ENCODE data around the gene ABCA3.

Gene ABCA3

DNA sequence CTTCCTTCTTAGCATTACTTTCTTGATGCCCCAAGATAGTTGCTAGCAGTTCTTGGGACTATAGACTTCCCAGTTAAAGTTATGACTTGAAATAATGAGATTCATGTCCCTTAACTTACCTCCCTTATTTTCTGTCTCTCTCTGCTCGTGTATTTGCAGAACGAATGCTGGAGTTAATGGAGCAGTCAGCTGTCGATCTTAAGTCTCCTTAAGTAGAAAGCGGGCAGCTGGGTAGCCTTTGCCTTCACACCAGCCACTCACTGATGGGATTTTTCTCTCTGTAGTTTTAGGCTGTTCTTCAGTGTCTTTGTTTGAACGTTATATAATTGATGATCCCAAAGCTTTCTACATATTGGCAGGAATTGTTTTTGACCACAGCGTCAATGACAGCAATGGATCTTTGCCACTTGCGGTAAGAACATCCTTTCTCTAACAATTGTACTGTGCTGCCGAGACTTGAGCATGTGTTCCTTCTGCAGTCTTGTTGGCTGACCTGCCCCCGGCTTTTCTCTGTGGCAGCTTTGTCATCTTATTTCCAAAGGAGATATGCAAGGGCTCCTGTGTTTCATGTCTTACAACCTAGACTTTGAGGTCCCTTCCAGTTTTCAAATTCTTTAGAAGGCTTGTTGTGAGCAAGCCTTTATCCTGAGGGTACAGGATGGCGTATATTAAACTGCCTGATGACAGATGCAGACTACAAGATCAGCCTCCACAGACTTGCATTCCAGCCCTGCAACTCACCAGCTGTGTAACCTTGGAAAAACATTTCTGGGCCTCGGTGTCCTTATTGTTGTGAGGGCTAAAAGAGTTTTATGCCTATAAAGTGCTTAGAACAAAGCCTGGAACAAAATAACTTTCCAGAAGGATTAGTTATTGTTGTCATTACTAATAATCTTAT, 25.1 kb upstream of the ABCA3 start:
- no peak overlapping the region for H3K4me3 ChIP-seq (ENCODE audit: low read length)
- no peak for TF ChIP-seq ZNF274 (IDR thresholded peaks at IDR 0.05; ENCODE audit: low read depth, low read length)

DNA sequence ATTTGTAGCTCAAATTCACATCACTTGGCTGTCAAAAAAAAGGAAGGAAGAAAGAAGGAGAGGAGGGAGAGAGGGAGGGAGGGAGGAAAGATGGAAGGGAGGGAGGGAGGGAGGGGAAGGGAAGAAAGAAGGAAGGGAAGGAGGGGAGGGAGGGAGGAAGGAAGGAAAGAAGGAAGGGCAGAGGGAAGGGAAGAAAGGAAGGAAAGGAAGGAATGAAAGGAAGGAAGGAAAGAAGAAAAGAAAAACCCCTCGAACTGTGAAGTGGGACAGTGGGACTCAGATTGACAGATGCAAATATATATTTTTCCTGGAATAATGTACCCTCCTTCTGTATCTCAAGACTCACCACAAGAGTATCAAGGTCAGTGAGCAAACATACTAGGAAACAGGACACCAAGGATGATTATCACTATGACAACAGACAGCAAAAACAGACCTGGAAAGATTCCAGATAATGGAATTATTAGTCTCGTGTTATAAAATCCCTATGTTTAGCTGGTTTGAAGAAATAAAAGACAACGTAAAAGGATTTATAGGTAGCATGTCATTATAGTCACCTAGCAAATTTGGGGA, 24.2 kb upstream of the ABCA3 start:
- no peak for TF ChIP-seq ZNF274 (IDR thresholded peaks at IDR 0.05; ENCODE audit: low read depth, low read length)
- H3K4me3 ChIP-seq (ENCODE audit: low read length), result no peak overlapping the region

DNA sequence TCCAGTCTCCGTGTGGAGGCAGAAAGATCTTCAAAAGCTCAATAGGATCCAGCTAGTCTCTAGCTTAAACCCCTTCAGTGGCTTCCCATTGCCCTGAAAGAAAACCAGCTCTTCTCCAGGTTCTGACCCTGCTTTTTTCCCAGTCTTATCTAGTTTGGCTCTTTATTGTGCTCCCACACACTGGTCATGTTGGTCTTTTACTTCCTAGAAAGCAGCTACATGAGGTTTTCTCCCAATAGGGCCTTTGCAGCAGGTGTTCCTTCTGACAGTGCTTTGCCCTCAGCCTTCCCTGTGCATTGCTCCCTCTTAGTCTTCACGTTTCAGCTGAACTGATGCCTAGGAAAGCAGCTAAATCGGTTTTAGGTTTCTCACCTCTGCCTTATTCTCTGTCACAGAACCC, 21.7 kb upstream of the ABCA3 start:
- no peak overlapping the region for H3K4me3 ChIP-seq (ENCODE audit: low read length)
- no peak for TF ChIP-seq ZNF274 (IDR thresholded peaks at IDR 0.05; ENCODE audit: low read depth, low read length)

DNA sequence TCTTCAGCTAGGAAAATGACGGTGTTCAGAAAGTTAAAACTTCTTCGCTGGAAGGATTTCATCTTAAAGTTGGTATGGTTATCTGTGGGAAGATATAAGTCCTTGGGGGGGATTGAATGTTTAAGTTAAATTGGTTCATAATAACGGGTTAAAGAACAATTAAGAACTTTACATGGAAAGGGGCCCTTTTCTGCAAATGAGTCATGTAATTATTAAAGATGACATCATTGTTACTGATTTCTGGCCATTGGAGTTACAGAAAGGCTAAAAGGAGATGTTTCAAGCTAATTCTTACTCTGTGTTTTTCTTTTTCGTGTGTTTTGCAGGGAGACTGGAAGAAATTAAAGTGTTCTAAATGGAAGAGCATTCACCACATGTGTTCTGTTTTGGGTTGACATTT, 20.6 kb upstream of the ABCA3 start:
- no peak for TF ChIP-seq ZNF274 (IDR thresholded peaks at IDR 0.05; ENCODE audit: low read depth, low read length)
- H3K4me3 ChIP-seq (ENCODE audit: low read length), result no peak overlapping the region

DNA sequence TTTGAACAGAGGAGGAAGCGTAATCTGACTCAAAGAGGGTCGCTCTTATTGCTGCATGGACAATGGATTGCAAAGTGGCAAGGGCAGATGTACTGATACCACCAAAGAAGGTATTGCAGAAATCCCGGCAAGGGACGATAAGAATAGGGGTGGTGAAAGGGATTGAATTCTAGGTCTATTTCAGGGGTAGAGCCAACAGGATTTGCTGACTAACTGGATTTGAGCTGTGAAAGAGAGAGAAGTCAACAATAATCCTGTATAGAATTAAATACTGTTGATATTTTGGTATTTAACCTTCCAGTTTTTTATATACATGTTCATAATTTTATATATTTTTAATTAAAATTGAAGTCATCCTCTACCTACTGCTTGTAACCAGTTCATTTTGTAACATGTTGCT, 19.4 kb upstream of the ABCA3 start:
- no peak overlapping the region for H3K4me3 ChIP-seq (ENCODE audit: low read length)
- TF ChIP-seq ZNF274 (IDR thresholded peaks at IDR 0.05; ENCODE audit: low read depth, low read length), result no peak

DNA sequence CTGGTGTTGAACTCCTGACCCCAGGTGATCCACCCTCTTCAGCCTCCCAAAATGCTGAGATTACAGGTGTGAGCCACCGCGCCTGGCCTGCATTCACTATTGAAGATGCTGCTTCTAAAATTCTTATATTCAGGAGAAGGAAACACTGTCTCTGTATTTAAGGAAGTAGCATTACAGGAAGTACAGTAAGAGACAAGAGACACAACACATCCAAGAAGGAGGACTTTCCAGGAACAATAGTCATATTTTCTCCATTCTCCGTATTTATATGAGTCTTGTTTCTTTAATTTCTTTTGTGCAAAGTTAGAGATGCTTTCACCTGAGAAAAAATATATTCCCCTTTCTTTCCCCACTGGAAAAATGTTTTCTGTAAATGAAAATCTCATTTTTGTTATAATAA, 18.3 kb upstream of the ABCA3 start:
- no peak overlapping the region for H3K4me3 ChIP-seq (ENCODE audit: low read length)
- TF ChIP-seq ZNF274 (IDR thresholded peaks at IDR 0.05; ENCODE audit: low read depth, low read length), result no peak

DNA sequence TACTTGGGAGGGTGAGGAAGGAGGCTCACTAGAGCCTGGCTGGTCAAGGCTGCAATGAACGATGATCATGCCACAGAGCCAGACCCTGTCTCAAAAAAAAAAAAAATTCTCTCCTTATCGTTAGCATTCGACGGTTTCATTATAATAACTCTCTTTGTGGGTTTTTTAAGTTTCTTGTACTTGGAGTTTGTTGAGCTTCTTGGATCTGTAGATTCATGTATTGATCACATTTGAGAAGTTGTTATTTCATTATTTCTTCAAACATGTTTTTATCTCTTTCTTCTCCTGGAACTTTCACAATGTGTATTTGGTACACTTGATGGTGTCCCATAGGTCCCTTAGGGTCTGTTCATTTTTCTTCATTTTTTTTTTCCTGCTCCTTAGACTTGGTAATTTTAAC, 16.8 kb upstream of the ABCA3 start:
- no peak overlapping the region for H3K4me3 ChIP-seq (ENCODE audit: low read length)
- TF ChIP-seq ZNF274 (IDR thresholded peaks at IDR 0.05; ENCODE audit: low read depth, low read length), result no peak

DNA sequence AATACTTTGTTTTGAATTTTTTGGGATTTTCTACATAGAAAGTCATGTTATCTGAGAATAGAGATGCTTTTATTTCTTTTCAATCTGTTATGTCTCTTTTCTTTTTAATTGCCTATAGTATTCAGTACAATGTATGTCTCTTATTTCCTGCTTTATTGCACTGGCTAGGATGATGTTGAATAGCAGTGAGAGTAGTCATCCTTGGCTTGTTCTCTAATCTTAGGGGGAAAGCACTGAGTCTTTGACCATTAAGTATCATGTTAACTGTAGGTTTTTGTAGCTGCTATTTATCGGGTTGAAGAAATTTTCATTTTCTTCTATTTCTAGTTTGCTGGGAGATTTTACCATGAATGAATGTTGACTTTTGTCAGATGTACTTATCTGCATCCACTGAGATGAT, 10.0 kb upstream of the ABCA3 start:
- H3K4me3 ChIP-seq (ENCODE audit: low read length), result no peak overlapping the region
- TF ChIP-seq ZNF274 (IDR thresholded peaks at IDR 0.05; ENCODE audit: low read depth, low read length), result no peak

DNA sequence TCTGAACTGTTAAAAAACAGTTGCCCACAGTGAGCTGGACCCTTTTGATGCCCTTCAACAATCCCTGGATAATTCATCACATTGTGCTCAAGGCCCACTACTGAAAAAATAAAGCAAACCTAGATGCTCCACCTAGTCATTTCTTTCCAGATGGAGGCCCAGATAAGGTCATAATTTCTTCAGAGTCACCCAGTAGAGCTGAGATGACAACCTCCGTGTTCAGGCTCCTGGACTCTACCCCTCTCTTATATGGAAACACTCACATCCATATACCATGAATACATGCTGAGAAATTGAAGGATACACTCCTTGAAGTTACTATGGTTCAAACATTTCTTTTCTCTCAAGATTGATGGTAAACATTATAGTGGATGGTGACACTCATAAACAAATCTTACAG, 2.7 kb upstream of the ABCA3 start:
- no peak overlapping the region for H3K4me3 ChIP-seq (ENCODE audit: low read length)
- TF ChIP-seq ZNF274 (IDR thresholded peaks at IDR 0.05; ENCODE audit: low read depth, low read length), result no peak

DNA sequence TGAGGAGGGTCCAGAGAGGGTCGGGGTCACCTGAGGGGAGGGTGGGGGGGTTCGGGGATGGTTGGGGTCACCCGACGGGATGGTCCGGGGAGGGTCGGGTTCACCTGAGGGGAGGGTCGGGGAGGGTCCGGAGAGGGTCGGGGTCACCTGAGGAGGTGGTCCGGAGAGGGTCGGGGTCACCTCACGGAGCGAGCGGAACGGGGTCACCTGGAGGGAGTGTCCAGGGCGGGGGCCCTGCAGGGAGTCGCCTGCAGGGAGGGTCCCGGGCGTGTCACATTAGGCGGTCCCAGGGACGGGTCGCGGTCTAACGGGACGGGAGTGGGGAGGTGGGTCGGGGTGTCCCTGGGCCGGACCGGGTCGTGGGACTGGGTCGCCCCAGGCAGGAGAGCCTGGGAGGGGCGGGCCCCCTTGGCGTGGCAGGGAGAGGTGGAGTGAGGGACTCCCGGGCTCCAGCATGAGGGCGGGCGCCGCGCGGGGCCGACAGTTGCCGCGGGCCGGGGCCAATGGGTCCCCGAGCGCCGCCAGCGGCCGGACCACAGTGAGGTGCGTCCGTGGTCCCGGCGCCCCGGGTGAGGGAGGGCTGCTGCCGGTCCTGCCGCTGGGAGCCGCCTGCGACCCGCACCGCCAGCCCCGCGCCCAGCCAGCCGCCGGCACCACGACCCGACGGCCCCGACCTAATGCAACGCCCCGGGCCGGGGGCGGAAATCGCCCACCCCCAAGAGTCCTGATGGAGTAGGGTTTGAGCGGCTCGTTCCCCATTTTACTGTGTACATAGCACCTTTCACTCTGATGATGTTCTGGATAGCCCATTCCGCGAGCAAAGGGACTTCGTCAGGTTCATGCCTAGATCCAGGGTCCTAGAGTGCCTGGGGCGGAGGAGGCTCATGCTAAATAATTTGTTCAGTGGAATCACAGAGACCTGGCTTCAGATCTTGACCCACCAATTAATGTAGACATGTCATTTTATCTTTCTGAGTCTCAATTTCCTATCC, 1.2 kb upstream of the ABCA3 start:
- no peak overlapping the region for H3K4me3 ChIP-seq (ENCODE audit: low read length)
- TF ChIP-seq ZNF274 (IDR thresholded peaks at IDR 0.05; ENCODE audit: low read depth, low read length), result no peak

DNA sequence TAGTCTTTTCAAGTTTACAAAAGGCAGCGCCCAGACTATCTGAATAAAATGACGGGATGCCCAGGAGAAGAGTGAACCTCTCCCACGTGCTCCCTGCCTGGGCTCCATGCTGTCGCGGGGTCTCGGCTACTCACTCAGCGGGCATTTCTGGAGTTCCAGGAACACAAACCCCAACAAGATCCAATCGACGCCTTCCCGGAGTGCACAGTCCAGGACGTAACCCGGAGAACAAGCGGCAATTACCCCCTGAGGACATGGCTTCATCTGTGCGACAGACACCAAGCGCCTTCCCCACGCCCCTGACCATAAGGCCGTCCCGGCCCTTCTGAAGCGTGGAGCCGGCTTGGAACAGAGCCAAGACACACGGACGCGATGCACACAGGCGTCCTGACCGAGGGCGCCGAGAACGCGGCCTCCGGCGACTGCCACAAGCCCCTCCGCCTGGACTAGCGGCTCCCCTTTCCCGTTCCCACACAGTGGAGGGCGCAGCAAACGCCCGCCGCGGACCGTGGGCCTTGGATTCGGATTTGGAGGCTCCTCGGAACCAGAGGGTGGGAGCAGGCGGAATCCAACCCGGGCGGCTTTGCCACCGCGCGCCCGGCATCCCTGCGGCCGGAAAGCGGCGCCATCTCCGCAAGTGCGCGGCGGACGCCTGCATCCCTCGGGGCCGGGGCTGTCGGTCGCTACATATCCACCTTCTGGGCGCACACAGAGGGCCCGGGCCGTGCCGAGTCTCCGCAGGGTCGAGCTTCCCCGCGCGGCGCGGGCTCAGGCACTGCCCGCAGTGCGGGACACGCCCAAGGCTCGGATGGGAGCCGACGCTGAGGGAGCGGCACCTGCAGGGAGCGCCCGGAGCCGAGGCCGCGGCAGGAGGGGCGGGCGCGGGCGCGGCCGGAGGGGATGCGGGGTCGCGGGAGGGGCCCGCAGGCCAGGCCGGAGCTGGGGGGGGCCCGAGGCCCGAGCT, 725 bp downstream of the ABCA3 start:
- TF ChIP-seq ZNF274 (IDR thresholded peaks at IDR 0.05; ENCODE audit: low read depth, low read length), result no peak
- peak overlapping the region; percentile 67 for H3K4me3 ChIP-seq (ENCODE audit: low read length)

DNA sequence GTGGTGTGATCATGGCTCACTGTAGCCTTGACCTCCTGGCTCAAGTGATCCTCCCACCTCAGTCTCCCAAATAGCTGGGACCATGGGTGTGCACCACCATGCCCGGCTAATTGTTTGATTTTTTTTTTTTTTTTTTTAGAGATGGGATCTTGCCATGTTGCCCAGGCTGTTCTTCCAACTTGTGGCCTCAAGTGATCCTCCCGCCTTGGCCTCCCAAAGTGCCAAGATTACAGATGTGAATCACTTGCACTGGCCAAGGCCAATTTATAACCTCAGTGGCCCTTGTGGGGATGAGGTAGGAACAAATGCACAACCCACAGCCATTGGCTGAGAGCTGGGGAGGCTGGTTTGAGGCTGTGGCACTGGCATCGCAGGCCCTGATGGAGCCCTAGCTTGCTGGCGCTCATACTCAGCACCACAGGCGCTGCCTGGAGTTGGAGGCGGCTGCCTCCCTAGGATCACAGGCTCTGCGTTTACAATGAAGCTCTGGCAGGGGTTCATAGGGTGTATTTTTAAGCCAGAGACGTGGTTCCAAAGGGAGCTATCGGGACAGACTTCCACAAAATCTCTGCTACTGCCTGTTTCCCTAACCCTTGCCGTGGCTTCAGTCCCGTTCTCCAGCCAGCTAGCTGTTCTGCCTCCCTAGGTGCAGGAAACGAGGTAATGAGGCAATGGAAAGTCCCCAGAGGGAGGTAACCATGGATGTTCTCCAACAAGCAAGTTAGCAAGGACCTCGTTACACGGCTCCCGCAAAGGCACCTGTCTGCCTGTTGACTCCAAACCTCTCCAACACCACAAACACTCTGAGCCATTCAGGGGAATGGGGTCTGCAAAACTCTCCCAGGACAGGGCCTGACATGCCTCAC, 2.9 kb downstream of the ABCA3 start:
- no peak for TF ChIP-seq ZNF274 (IDR thresholded peaks at IDR 0.05; ENCODE audit: low read depth, low read length)
- H3K4me3 ChIP-seq (ENCODE audit: low read length), result no peak overlapping the region

All from GM08714 (cell line).